Sciatic nerve (tissue), 2 donors: ENCODE measurements around the gene OR2D3. TPM values are rescaled to one million over a fixed set of nuclear protein-coding genes. Genes with fewer than 3 reads are reported as not detected.
"Not testable (repeated sequence)": the region's sequence is repeated elsewhere in the genome, so short reads cannot be mapped to it uniquely, and the experiment has no call there.

ENCODE experiments used
- ATAC-seq: fragments of 200-7000 bp; cut with Tn5 transposase; one replicate; pipeline ENCODE4 v1.9.1; 2020; ENCODE audit warnings: mild to moderate bottlenecking, moderate library complexity
- DNase-seq: peaks from one replicate; pipeline ENCODE4 v3.0.0-alpha.2; 2020; ENCODE audit warnings: low spot score
- intact Hi-C: fragments of 100-400 bp; cut with DNase I; formaldehyde crosslinking; loops from one replicate; pipeline ENCODE4 v1.14.2; 2022
- total RNA-seq: library from RNA; stranded (reverse); fragmentation: NEBNext Ultra II Directional; extraction: Animal tissue kit (Norgen Biotek cat#: 25700); gene quantifications from one replicate; pipeline ENCODE4 v1.2.1, GENCODE V29; 2021
- donor health status: DM: no; HTN: no; CAD: no.
- donor health status: DM: no; HTN: no; CAD: no.

Gene OR2D3
- total RNA-seq, 1 donor from 2014 or later: not detected

DNA sequence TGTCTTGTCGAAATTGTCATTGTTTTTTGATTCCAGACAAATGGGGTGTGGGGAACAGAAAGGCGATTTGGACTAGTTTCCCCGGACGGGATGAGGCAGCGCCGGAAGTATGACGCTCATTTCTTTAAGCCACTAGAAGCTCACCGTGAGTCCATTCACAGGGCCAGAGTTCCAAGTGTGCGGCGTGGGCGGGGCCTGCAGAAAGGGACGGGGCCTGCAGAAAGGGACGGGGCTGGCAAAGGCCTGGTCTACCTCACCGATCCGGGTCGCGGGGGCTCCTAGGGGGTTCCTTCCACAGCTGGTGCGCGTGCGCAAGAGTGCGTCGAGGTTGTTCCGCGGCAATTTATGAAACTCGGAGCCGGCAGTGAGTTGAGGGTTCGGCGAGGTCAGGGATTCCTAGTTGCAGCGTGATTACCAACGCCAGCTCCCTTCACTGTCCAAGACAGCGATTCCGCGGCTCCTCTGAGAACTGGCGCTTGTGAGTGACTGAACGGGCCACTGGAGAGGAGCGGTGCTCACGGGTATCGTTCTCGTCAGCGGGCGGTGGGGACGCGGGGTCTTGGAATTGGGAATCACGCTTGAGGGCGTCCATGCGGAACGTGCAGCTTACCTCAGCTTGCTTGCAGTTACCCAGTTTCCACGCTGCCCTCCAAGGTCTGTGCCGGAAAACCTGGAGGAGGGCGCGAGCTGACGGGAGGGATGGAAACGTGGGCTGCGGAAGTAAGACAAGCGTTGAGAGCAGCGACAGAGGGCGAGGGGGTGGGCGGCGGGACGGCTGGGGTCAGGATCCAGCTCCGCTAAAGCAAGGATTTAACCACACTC is 5.6 kb downstream of the OR2D3 start, which contains the start of gene ZNF215:
Gene ZNF215 (plus strand): TSS at position 219 of the 822 bp plus-strand sequence. CDS start 5,847 bp downstream, outside the sequence.
- peak; percentile 82 for ATAC-seq
- intact Hi-C loops: no loop called here
- DNase-seq: peak; percentile 69

DNA sequence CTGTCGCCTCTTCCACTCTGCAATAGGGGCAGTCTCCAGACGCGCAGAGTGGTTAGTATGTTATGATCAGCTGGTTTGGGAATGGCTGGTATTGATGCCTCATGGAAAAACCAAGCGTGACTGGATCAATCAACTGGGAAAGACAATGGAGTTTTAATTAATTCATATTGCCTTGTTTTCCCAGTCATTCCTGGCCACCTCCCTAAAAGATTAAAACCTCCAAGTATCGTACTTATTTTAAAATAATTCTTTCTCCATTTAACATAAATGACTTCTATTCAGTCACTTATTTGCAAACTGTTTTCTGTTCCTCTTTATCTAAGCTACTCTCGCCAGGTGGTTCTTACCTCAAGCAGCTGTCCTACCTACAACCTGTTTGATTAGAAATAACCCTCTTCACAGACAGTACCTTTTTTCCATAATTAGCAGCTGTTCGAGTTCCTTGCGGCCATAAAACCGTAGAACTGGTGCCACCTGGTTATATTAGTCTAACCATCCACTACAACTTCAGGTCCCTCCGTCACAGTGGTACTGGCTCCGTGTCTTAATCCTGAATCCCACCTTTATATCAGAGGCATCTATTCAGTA is 6.3 kb downstream of the OR2D3 start:
- ATAC-seq (no peak), DNase-seq (no peak)
- intact Hi-C loops: no loop called here

DNA sequence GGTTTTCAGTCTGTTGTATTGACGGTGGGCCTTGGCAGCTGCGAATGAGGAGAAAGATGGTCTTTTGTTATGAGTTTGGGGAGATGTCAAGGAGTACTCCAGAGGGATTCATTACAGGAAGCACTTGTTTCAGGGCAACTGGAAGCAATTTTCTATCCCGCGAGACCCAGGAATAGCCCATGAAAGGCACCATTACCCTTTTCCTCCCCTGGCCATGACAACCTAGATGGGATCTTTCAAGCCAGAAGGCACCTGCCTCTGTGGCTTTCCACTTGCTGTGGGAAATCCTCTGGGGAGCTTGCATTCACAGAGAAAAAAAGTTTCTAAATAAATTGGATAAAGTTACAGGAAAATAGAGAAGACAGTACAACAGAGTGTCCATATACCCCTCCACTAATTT is 8.1 kb downstream of the OR2D3 start:
- ATAC-seq (no peak), DNase-seq (no peak)
- intact Hi-C loops: no loop called here

DNA sequence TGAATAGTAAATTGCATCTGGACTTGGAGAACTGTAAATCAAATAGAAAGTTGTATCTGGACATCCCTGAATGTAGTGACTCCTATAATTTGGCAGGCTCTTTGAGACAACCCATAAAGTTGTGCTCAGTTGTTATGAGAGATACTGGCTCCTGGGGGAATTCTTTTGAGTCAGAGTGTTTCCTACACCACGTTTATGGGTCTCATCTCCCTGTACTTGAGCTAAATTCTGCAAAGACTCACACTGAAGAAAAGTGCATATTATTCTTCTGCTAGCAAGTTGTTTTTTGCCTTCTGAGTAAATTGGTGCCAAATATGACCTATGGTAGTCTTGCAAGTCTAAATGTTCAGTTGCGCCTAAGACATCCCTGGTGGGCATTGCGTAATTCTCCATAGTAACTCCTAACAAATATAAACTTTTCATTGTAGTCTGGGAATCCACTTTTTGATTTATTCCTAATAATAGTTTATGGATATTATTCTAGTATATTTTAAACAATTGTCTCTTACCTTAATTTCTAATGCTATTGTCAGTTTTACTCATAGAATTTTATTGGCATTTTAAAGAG is 10.4 kb downstream of the OR2D3 start:
- no peak for ATAC-seq
- DNase-seq: no peak
- intact Hi-C loops: no loop called here

GRCh38 chr11:6932145-6932544 is 11.3 kb downstream of the OR2D3 start:
- intact Hi-C loops: no loop called here
- ATAC-seq (no peak), DNase-seq (no peak)

GRCh38 chr11:6941970-6942369 is 21.2 kb downstream of the OR2D3 start:
- no peak for DNase-seq
- intact Hi-C loops: no loop called here
- ATAC-seq: no peak

DNA sequence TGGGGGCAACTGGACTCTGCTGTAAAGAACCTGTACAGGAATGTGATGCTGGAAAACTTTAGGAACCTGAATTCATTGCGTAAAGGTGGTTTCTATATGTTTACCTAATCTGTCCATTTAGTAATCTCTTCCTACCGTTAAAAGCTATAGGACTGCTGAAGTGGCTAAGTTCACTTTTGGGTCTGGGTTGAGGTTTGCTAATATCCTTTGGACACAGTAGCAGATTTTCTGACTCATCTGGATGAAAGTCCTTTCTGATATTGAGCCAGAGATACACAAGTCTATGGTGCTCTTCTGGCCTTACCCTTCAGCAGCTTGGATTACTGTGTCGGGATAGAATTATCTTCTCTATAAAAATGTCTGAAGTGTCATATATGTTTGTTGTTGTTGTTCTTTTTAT is 22.3 kb downstream of the OR2D3 start:
- DNase-seq: no peak

DNA sequence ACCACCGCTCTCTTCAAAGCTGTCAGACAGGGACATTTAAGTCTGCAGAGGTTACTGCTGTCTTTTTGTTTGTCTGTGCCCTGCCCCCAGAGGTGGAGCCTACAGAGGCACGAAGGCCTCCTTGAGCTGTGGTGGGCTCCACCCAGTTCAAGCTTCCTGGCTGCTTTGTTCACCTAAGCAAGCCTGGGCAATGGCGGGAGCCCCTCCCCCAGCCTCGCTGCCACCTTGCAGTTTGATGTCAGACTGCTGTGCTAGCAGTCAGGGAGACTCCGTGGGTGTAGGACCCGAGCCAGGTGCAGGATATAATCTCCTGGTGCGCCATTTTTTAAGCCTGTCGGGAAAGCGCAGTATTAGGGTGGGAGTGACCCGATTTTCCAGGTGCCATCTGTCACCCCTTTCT is 33.4 kb downstream of the OR2D3 start:
- DNase-seq, intact Hi-C loops, ATAC-seq: not testable (repeated sequence)

More for the DNA sequence above, 22.3 kb downstream of the OR2D3 start:
- intact Hi-C loops: no loop called here
- no peak for ATAC-seq

DNA sequence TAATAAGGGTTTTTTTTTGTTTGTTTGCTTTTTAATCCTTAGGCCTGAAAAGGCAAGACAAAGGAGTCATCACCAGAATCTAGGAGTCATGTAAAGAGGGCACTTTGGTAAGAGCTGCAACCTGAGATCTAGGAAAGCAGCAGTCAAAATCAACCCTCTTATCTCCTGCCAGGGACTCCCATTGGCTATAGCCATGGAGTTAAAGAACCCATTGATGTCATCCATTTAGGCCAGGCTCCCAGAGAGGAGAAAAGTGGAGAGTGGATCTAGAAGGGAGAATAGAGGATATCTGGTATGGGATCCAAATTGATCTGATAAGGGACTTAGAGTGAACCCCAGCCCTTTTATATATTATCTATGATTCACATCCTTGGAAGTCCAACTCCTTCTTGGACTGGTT is 41.3 kb downstream of the OR2D3 start:
- DNase-seq (no peak), ATAC-seq (no peak)
- intact Hi-C loops: no loop called here

- ATAC-seq: no peak
- DNase-seq: no peak
- intact Hi-C loops: no loop called here
Measured at GRCh38 chr11:6962673-6963072, 41.9 kb downstream of the OR2D3 start.

DNA sequence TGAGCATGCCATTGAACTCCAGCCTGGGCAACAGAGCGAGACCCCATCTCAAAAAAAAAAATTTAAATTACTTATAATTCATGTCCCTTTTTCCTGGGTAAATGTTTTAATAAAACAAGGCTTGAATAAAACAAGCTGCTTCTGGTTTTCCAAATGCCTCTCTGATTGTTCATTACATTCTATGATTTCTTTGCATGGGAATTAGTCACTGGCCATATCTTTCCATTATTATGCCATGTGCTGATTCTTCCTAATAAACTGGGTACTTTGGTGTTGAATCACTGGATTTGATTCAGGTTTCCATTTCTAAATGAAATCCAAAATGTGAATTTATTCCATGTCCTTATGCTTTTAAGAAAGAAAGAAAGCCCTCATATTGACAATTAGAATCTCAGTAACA is 48.0 kb downstream of the OR2D3 start:
- DNase-seq: no peak

DNA sequence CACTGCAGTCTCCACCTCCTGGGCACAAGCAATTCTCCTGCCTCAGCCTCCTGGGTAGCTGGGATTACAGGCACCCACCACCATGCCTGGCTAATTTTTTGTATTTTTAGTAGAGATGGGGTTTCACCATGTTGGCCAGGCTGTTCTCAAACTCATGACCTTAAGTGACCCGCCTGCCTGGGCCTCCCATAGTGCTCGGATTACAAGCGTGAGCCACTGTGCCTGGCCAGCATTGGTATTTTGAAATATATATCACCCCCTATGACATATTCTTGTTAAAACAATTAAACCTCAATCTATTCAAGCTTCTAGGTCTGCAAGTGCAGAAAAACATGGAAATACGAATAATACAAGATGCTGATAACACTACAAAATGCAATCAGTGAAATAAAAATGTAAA is 49.1 kb downstream of the OR2D3 start:
- ATAC-seq, intact Hi-C loops, DNase-seq: not testable (repeated sequence)

More for the DNA sequence above, 48.0 kb downstream of the OR2D3 start:
- ATAC-seq: no peak
- intact Hi-C loops: no loop called here

Other genes starting within 250 kb of the OR2D3 start
- gene MRPL17, start 237.7 kb upstream of the OR2D3 start, total RNA-seq: 25.5 TPM
- gene OR2AG2, start 149.0 kb upstream of the OR2D3 start, total RNA-seq: not detected
- not detected for gene OR2AG1, start 138.0 kb upstream of the OR2D3 start, total RNA-seq
- gene OR6A2, start 121.3 kb upstream of the OR2D3 start, total RNA-seq: 0.18 TPM
- gene OR10A5, start 75.3 kb upstream of the OR2D3 start, total RNA-seq: not detected
- gene OR10A2, start 57.9 kb upstream of the OR2D3 start, total RNA-seq: not detected
- gene OR10A4, start 44.4 kb upstream of the OR2D3 start, total RNA-seq: not detected
- not detected for gene OR2D2, start 28.5 kb upstream of the OR2D3 start, total RNA-seq
- 0.80 TPM for gene ZNF215, start 5.4 kb downstream of the OR2D3 start, total RNA-seq
- 8.3 TPM for gene ZNF214, start 99.3 kb downstream of the OR2D3 start, total RNA-seq
- 0.53 TPM for gene NLRP14, start 99.5 kb downstream of the OR2D3 start, total RNA-seq
- 0.22 TPM for gene RBMXL2, start 168.0 kb downstream of the OR2D3 start, total RNA-seq